Measurements from ENCODE around the gene IRGC.

The IRGC gene

DNA sequence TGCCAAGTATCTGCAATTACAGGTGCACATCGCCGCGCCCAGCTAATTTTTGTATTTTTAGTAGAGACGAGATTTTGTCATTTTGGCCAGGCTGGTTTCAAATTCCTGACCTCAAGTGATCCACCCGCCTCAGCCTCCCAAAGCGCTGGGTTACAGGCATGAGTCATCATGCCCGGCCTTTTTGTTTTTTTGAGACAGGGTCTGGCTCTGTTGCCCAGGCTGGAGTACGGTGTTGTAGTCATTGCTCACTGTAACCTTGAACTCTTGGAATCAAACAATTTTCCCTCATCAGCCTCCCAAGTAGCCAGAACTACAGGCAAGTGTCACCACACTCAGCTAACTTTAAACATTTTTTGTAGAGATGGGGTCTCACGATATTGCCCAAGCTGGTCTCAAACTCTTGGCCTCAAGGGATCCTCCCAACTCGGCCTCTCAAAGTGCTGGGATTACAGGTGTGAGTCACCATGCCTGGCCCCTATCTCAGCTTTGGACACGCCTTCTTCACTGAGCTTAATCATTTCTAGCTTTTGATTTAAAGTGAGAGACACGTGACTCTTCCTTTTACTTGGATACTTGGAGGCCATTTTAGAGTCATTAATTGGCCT lies 4.0 kb upstream of the IRGC start:
- H4K20me1 ChIP-seq = no peaks in the 10 kb centered on the region
- no peak overlapping the region for H3K9ac ChIP-seq
- peaks cover 11 to 18% (median 13%) of the 10 kb centered on the region in 11 experiments for H3K9me3 ChIP-seq (replicated peaks in 1 of 11)
- peaks cover 0 to 16% (median 10%) of the 10 kb centered on the region in 10 experiments; a peak in 12 of 20 replicates for H3K4me1 ChIP-seq
- no peak for TF ChIP-seq Cebpa-rat (IDR thresholded peaks at IDR 0.05)
- no peaks in the 10 kb centered on the region for H3K27me3 ChIP-seq
- 0 out of 22 replicates have a peak, but pooled peaks cover 0 to 4% (median 0%) of the 10 kb centered on the region in 11 experiments for H3K36me3 ChIP-seq
- peak overlapping the region in 6 of 11 experiments; percentile 1 to 46 (median 26); a peak in 5 of 22 replicates for H3K4me2 ChIP-seq
- H3K27ac ChIP-seq = no peak overlapping the region
- H3K4me3 ChIP-seq = no peak overlapping the region

DNA sequence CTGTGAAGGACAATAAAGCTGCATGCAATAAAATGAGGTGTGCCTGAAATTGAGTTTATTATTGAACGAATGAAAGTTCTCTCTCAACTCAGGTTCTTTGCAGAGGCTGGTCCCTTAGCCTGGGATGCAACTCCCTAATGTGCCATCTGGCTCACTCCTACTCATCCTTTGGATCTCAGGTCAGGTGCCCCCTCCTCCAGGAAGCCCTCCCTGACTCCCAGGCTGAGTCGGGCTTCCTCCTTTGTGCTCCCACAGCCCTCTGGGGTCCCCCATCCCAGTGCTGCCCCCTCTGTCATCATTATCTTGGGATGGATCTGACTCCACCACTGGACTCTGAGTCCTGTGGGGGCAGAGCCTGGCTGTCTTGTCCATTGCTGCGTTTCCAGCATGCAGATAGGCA lies 2.7 kb upstream of the IRGC start:
- Histone ChIP-seq H3K4me2 (no peak overlapping the region), H3K27me3 (no peaks in the 10 kb centered on the region), H3K36me3 (0 out of 22 replicates have a peak, but pooled peaks cover 0 to 4% (median 0%) of the 10 kb centered on the region in 11 experiments), H3K9me3 (replicated peaks in 1 of 11) (peaks cover 11 to 17% (median 12%) of the 10 kb centered on the region in 11 experiments), H3K9ac (no peak overlapping the region), H4K20me1 (no peaks in the 10 kb centered on the region), H3K27ac (no peak overlapping the region), H3K4me3 (no peak overlapping the region), H3K4me1 (peaks cover 0 to 16% (median 10%) of the 10 kb centered on the region in 10 experiments; a peak in 12 of 20 replicates)
- no peak for TF ChIP-seq Cebpa-rat (IDR thresholded peaks at IDR 0.05)

DNA sequence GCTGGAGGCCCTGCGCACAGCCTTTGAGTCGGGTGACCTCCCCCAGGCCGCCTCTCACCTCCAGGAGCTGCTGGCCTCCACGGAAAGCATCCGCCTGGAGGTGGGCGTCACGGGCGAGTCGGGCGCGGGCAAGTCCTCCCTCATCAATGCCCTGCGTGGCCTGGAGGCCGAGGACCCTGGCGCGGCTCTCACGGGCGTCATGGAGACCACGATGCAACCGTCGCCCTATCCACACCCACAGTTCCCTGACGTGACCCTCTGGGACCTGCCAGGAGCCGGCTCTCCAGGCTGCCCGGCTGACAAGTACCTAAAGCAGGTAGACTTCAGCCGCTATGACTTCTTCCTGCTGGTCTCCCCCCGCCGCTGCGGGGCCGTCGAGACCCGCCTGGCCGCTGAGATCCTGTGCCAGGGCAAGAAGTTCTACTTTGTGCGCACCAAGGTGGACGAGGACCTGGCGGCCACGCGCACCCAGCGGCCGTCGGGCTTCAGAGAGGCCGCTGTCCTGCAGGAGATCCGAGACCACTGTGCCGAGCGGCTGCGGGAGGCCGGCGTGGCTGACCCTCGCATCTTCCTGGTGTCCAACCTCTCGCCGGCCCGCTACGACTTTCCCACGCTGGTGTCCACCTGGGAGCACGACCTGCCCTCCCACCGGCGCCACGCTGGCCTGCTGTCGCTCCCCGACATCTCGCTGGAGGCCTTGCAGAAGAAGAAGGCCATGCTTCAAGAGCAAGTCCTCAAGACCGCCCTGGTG lies 2.9 kb downstream of the IRGC start:
- TF ChIP-seq Cebpa-rat (IDR thresholded peaks at IDR 0.05) = no peak
- no peaks in the 10 kb centered on the region for H4K20me1 ChIP-seq
- H3K36me3 ChIP-seq = no peaks in the 10 kb centered on the region

DNA sequence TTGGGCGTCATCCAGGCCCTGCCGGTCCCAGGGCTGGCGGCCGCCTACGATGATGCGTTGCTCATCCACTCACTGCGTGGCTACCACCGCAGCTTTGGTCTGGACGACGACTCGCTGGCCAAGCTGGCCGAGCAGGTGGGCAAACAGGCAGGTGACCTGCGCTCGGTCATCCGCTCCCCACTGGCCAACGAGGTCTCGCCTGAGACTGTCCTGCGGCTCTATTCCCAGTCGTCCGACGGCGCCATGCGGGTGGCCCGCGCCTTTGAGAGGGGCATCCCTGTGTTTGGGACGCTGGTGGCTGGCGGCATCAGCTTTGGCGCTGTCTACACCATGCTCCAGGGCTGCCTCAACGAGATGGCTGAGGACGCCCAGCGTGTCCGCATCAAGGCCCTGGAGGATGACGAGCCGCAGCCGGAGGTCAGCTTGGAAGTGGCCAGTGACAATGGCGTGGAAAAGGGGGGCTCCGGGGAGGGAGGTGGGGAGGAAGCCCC lies 3.5 kb downstream of the IRGC start:
- H3K36me3 ChIP-seq = no peaks in the 10 kb centered on the region
- peaks cover 0 to 19% (median 7%) of the 10 kb centered on the region in 10 experiments; a peak in 9 of 20 replicates for H3K4me1 ChIP-seq

More for the DNA sequence above, 2.9 kb downstream of the IRGC start:
- no peaks in the 10 kb centered on the region for H3K27me3 ChIP-seq
- H3K4me3 ChIP-seq = no peak overlapping the region
- no peak overlapping the region for H3K4me2 ChIP-seq
- H3K9ac ChIP-seq = no peak overlapping the region
- H3K9me3 ChIP-seq (replicated peaks in 1 of 11) = no peaks in the 10 kb centered on the region
- H3K4me1 ChIP-seq = peaks cover 0 to 15% (median 7%) of the 10 kb centered on the region in 10 experiments; a peak in 8 of 20 replicates
- H3K27ac ChIP-seq = no peak overlapping the region

DNA sequence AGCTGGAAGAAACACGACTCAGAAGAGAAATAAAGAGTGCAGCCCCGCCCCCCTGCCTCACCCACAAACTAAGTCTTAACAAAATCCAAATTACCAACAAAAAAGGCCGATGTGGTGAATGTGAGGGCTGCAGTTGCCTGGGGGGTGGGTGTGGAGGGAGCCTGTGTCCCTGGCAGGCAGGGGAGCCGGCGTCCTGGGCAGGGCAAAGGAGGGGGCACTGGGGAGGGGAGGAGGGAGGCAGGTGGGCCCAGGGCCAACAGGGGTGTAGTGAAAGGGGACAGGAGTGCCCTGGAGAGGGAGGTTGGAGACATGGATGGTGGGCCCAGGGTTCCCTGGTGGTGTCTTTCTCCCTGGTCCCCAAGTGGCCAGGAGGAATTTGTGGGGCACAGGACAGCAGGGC lies 4.0 kb downstream of the IRGC start:
- no peaks in the 10 kb centered on the region for H3K9me3 ChIP-seq (replicated peaks in 1 of 11)
- H3K27ac ChIP-seq = no peak overlapping the region
- no peaks in the 10 kb centered on the region for H4K20me1 ChIP-seq
- no peaks in the 10 kb centered on the region for H3K27me3 ChIP-seq
- peaks cover 0 to 19% (median 7%) of the 10 kb centered on the region in 10 experiments; a peak in 11 of 20 replicates for H3K4me1 ChIP-seq
- H3K9ac ChIP-seq = no peak overlapping the region
- H3K4me2 ChIP-seq = no peak overlapping the region
- TF ChIP-seq Cebpa-rat (IDR thresholded peaks at IDR 0.05) = no peak
- no peak overlapping the region for H3K4me3 ChIP-seq
- no peaks in the 10 kb centered on the region for H3K36me3 ChIP-seq

More for the DNA sequence above, 3.5 kb downstream of the IRGC start:
- Histone ChIP-seq H3K4me2 (no peak overlapping the region), H4K20me1 (no peaks in the 10 kb centered on the region), H3K27me3 (no peaks in the 10 kb centered on the region), H3K9ac (no peak overlapping the region), H3K4me3 (no peak overlapping the region), H3K9me3 (replicated peaks in 1 of 11) (no peaks in the 10 kb centered on the region), H3K27ac (no peak overlapping the region)
- TF ChIP-seq Cebpa-rat (IDR thresholded peaks at IDR 0.05) = no peak

DNA sequence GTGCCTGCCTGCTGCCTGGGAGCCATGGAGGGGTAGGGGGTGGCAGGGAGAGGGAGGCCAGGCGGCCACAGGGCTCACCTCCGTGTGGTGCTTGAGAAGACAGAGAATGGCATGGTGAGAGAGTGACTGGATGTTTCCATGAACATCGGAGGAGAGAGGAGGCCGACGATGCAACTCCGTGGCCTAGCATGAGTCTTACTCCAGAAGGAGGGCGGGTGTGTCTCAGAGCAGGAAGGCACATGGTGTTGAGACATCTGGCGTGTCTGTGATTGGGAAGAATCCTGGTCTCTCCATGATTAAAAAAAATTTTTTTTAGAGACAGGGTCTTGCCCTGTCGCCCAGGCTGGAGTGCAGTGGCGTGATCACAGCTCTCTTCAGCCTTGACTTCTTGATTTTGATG lies 5.1 kb downstream of the IRGC start:
- Histone ChIP-seq H4K20me1 (no peaks in the 10 kb centered on the region), H3K27ac (peak overlapping the region in 1 of 11 experiments; percentile 20; a peak in 1 of 22 replicates)

DNA sequence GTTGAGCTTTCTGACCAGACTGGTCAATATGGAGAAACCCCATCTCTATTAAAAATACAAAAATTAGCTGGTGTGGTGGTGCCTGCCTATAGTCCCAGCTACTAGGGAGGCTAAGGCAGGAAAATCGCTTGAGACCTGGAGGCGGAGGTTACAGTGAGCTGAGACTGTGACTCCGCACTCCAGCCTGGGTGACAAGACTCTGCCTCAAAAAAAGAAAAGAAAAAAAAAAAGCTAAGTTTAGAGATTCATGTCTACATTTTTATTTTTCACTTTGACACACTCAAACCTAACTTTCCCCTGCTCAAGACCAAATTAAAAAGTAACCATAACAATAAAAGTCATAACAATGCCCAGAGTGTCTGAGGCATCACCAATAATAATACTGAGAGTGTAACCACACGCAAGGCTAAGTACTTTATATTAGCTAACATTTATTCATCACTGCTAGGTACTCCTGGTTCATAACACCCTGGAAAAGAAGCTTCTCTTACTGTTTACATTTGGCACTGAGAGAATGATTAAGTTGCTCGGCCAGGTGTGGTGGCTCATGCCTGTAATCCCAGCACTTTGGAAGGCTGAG lies 5.7 kb downstream of the IRGC start:
- Histone ChIP-seq H3K36me3 (no peaks in the 10 kb centered on the region), H3K4me2 (peak overlapping the region in 3 of 11 experiments; percentile 18 to 69 (median 64); a peak in 4 of 22 replicates), H3K9ac (peak overlapping the region in 2 of 11 experiments; percentile 3; a peak in 1 of 22 replicates), H3K9me3 (replicated peaks in 1 of 11) (no peaks in the 10 kb centered on the region), H3K4me1 (peaks cover 6 to 34% (median 15%) of the 10 kb centered on the region in 10 experiments; a peak in 17 of 20 replicates), H3K4me3 (no peak overlapping the region), H4K20me1 (no peaks in the 10 kb centered on the region), H3K27ac (no peak overlapping the region), H3K27me3 (no peaks in the 10 kb centered on the region)
- no peak for TF ChIP-seq Cebpa-rat (IDR thresholded peaks at IDR 0.05)

More for the DNA sequence above, 5.1 kb downstream of the IRGC start:
- H3K36me3 ChIP-seq = no peaks in the 10 kb centered on the region
- H3K9me3 ChIP-seq (replicated peaks in 1 of 11) = no peaks in the 10 kb centered on the region
- no peak overlapping the region for H3K4me3 ChIP-seq
- no peak for TF ChIP-seq Cebpa-rat (IDR thresholded peaks at IDR 0.05)
- H3K27me3 ChIP-seq = no peaks in the 10 kb centered on the region
- H3K4me2 ChIP-seq = peak overlapping the region in 3 of 11 experiments; percentile 18 to 69 (median 64); a peak in 6 of 22 replicates
- H3K4me1 ChIP-seq = peaks cover 6 to 28% (median 12%) of the 10 kb centered on the region in 10 experiments; a peak in 15 of 20 replicates
- H3K9ac ChIP-seq = peak overlapping the region in 2 of 11 experiments; percentile 3; a peak in 1 of 22 replicates

DNA sequence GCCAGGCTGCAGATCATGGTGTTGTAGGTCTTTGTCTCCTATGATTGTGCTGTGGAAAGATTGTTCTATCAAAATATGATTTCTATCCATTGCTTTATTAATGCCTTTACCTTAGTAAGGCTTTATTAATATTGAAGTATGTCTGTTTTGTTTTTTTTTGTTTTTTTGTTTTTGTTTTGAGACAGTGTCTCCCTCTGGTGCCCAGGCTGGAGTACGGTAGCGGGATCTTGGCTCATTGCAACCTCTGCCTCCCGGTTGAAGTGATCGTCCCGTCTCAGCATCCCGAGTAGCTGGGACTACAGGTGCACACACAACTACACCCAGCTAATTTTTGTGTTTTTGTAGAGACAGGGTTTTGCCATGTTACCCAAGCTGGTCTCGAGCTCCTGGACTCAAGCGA lies 7.7 kb downstream of the IRGC start:
- H3K4me3 ChIP-seq = no peak overlapping the region
- no peak overlapping the region for H3K27ac ChIP-seq
- no peaks in the 10 kb centered on the region for H3K9me3 ChIP-seq (replicated peaks in 1 of 11)
- H3K36me3 ChIP-seq = peaks cover 6 to 14% (median 11%) of the 10 kb centered on the region in 11 experiments
- H3K4me1 ChIP-seq = peaks cover 20 to 44% (median 33%) of the 10 kb centered on the region in 10 experiments; a peak in 18 of 20 replicates
- TF ChIP-seq Cebpa-rat (IDR thresholded peaks at IDR 0.05) = no peak
- H3K27me3 ChIP-seq = no peaks in the 10 kb centered on the region
- peaks cover 0 to 9% (median 0%) of the 10 kb centered on the region in 11 experiments; a peak in 2 of 22 replicates for H4K20me1 ChIP-seq
- no peak overlapping the region for H3K4me2 ChIP-seq
- no peak overlapping the region for H3K9ac ChIP-seq
